DOHH2 (cell line): ENCODE data around the gene SSH2.

Experiments used
- H3F3A ChIP-seq: fragments of 200-600 bp; sonication (generic), shearing (Covaris generic); 2 replicates; pipeline ENCODE4 v1.6.0; 2016; ENCODE audit warnings: antibody characterized with exemption, mild to moderate bottlenecking; ENCODE audit not compliant: control insufficient read depth, insufficient read depth
- H3K27ac ChIP-seq: fragments of 200-600 bp; sonication (generic); 2 replicates; pipeline ENCODE4 v1.5.1; 2014; ENCODE audit warnings: low read depth, mild to moderate bottlenecking, low read length, moderate library complexity
- H3K27me3 ChIP-seq: fragments of 200-600 bp; sonication (generic); 2 replicates; pipeline ENCODE4 v1.6.1; 2014; ENCODE audit warnings: mild to moderate bottlenecking, low read length, mixed read lengths; ENCODE audit not compliant: control insufficient read depth
- H3K36me3 ChIP-seq: fragments of 200-600 bp; sonication (generic); 2 replicates; pipeline ENCODE4 v1.6.1; 2014; ENCODE audit warnings: mild to moderate bottlenecking, low read length, moderate library complexity, mixed read lengths; ENCODE audit not compliant: control insufficient read depth
- H3K4me1 ChIP-seq: fragments of 200-600 bp; sonication (generic); 2 replicates; pipeline ENCODE4 v1.6.1; 2014; ENCODE audit warnings: mild to moderate bottlenecking, low read length, mixed read lengths; ENCODE audit not compliant: control insufficient read depth
- H3K4me2 ChIP-seq: fragments of 200-600 bp; sonication (generic); 2 replicates; pipeline ENCODE4 v1.6.0; 2014; ENCODE audit warnings: mild to moderate bottlenecking, low read length, moderate library complexity
- H3K4me3 ChIP-seq: fragments of 200-600 bp; sonication (generic); 2 replicates; pipeline ENCODE4 v1.5.1; 2014; ENCODE audit warnings: mild to moderate bottlenecking, low read length, mixed read lengths
- H3K79me2 ChIP-seq: fragments of 200-600 bp; sonication (generic); 2 replicates; pipeline ENCODE4 v1.6.1; 2014; ENCODE audit warnings: mild to moderate bottlenecking, low read length, mixed read lengths; ENCODE audit not compliant: control insufficient read depth
- H3K9me2 ChIP-seq: fragments of 200-600 bp; sonication (generic); replicated peaks from 2 replicates; pipeline ENCODE4 v1.6.1; 2014; ENCODE audit warnings: mild to moderate bottlenecking, low read length, mixed read lengths; ENCODE audit not compliant: control insufficient read depth
- H3K9me3 ChIP-seq: fragments of 200-600 bp; sonication (generic); 2 replicates; pipeline ENCODE4 v1.6.1; 2014; ENCODE audit warnings: antibody characterized with exemption, low read length, mixed read lengths; ENCODE audit not compliant: control insufficient read depth, insufficient read depth
- H4K20me1 ChIP-seq: fragments of 200-600 bp; sonication (generic); 2 replicates; pipeline ENCODE4 v1.6.0; 2014; ENCODE audit warnings: low read depth, mild to moderate bottlenecking, antibody characterized with exemption, low read length, moderate library complexity; ENCODE audit not compliant: control insufficient read depth, insufficient read depth
- CTCF ChIP-seq: fragments of 200-600 bp; sonication (generic); IDR thresholded peaks from one replicate; pipeline ENCODE4 v1.5.1; 2014; ENCODE audit warnings: antibody characterized with exemption, mild to moderate bottlenecking, low read depth, low read length; ENCODE audit not compliant: poor library complexity, severe bottlenecking
- EZH2phosphoT487 ChIP-seq: fragments of 200-600 bp; sonication (generic); IDR thresholded peaks from 2 replicates; pipeline ENCODE4 v1.6.1; 2017; ENCODE audit warnings: borderline replicate concordance, mild to moderate bottlenecking, antibody characterized with exemption, low read length, moderate library complexity, mixed read lengths

The SSH2 gene

GRCh38 chr17:29825604-29826003 is 104.4 kb downstream of the SSH2 start:
- H3F3A ChIP-seq, result no peaks in the 10 kb centered on the region
- H3K9me3 ChIP-seq, result no peaks in the 10 kb centered on the region
- peaks cover 4% of the 10 kb centered on the region for H3K4me1 ChIP-seq
- H4K20me1 ChIP-seq, result no peaks in the 10 kb centered on the region
- H3K27ac ChIP-seq, result no peak overlapping the region
- H3K36me3 ChIP-seq, result peaks cover 14% of the 10 kb centered on the region
- H3K4me3 ChIP-seq, result no peak overlapping the region
- no peak overlapping the region for H3K4me2 ChIP-seq
- H3K27me3 ChIP-seq, result no peaks in the 10 kb centered on the region
- H3K9me2 ChIP-seq, result no peaks in the 10 kb centered on the region
- TF ChIP-seq CTCF (no peak), EZH2phosphoT487 (no peak)
- H3K79me2 ChIP-seq, result peaks cover 14% of the 10 kb centered on the region

- no peaks in the 10 kb centered on the region for H3F3A ChIP-seq
- H3K79me2 ChIP-seq, result no peaks in the 10 kb centered on the region
- TF ChIP-seq EZH2phosphoT487 (no peak), CTCF (no peak)
- H3K27ac ChIP-seq, result no peak overlapping the region
- no peaks in the 10 kb centered on the region for H3K27me3 ChIP-seq
- no peaks in the 10 kb centered on the region for H4K20me1 ChIP-seq
- no peak overlapping the region for H3K4me2 ChIP-seq
- no peak overlapping the region for H3K4me3 ChIP-seq
- H3K36me3 ChIP-seq, result peaks cover 9% of the 10 kb centered on the region
- no peaks in the 10 kb centered on the region for H3K4me1 ChIP-seq
- no peaks in the 10 kb centered on the region for H3K9me2 ChIP-seq
- no peaks in the 10 kb centered on the region for H3K9me3 ChIP-seq
Observed at GRCh38 chr17:29821897-29822296, 108.1 kb downstream of the SSH2 start.

GRCh38 chr17:29820425-29820824 is 109.6 kb downstream of the SSH2 start:
- TF ChIP-seq CTCF, result no peak
- TF ChIP-seq EZH2phosphoT487, result no peak

More at GRCh38 chr17:29820425-29820824, 109.6 kb downstream of the SSH2 start:
- Histone ChIP-seq H3K4me2 (no peak overlapping the region), H3F3A (no peaks in the 10 kb centered on the region), H3K9me3 (no peaks in the 10 kb centered on the region), H3K4me3 (no peak overlapping the region), H3K79me2 (no peaks in the 10 kb centered on the region), H3K36me3 (no peaks in the 10 kb centered on the region), H3K9me2 (no peaks in the 10 kb centered on the region), H3K27me3 (no peaks in the 10 kb centered on the region), H4K20me1 (no peaks in the 10 kb centered on the region), H3K27ac (no peak overlapping the region), H3K4me1 (peaks cover 10% of the 10 kb centered on the region)
